Cardiac fibroblast (primary cell): ENCODE results near the gene MYO16.

Experiments used
- DNase-seq, 2 donors: peaks; one replicate each; pipeline versions ENCODE4 v3.0.0 to v3.0.0-alpha.2; 2010; ENCODE audit warnings: low read depth in 2 of 2
- H3K4me3 ChIP-seq, 2 donors: replicated peaks in 1 of 2; 1 replicate in 1 of 2; 2 replicates in 1 of 2; pipeline ENCODE4 v1.5.1; 2011; ENCODE audit warnings: low read depth in 2 of 2, low read length in 2 of 2, mild to moderate bottlenecking in 2 of 2, moderate library complexity in 1 of 2
- TF ChIP-seq, protein P1 (sequence below): IDR thresholded peaks from one replicate; pipeline ENCODE4 v1.5.1; 2011; ENCODE audit warnings: low read depth, mild to moderate bottlenecking, low read length, inconsistent platforms

MYO16 gene

DNA sequence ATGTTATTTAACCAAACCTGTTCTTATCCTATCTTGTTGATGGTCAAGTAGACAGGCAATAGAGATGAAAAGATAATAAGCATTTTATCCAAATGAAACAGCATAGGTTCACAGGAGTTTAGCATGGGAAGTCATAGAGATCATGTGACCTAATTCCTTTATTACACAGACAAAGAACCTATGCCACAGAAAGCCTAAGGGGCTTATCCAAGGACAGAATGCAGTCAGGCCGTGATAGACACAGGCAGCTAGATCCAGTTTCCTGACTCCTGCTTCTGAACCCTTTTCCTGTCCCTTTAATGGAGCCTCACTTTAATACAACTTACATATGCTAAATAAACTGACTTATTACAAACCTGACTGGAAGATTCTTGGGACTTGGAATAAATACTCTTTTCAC is 624.9 kb downstream of the MYO16 start:
- TF ChIP-seq, protein P1, sequence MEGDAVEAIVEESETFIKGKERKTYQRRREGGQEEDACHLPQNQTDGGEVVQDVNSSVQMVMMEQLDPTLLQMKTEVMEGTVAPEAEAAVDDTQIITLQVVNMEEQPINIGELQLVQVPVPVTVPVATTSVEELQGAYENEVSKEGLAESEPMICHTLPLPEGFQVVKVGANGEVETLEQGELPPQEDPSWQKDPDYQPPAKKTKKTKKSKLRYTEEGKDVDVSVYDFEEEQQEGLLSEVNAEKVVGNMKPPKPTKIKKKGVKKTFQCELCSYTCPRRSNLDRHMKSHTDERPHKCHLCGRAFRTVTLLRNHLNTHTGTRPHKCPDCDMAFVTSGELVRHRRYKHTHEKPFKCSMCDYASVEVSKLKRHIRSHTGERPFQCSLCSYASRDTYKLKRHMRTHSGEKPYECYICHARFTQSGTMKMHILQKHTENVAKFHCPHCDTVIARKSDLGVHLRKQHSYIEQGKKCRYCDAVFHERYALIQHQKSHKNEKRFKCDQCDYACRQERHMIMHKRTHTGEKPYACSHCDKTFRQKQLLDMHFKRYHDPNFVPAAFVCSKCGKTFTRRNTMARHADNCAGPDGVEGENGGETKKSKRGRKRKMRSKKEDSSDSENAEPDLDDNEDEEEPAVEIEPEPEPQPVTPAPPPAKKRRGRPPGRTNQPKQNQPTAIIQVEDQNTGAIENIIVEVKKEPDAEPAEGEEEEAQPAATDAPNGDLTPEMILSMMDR = no peak
- DNase-seq = no peak
- H3K4me3 ChIP-seq = no peak overlapping the region

DNA sequence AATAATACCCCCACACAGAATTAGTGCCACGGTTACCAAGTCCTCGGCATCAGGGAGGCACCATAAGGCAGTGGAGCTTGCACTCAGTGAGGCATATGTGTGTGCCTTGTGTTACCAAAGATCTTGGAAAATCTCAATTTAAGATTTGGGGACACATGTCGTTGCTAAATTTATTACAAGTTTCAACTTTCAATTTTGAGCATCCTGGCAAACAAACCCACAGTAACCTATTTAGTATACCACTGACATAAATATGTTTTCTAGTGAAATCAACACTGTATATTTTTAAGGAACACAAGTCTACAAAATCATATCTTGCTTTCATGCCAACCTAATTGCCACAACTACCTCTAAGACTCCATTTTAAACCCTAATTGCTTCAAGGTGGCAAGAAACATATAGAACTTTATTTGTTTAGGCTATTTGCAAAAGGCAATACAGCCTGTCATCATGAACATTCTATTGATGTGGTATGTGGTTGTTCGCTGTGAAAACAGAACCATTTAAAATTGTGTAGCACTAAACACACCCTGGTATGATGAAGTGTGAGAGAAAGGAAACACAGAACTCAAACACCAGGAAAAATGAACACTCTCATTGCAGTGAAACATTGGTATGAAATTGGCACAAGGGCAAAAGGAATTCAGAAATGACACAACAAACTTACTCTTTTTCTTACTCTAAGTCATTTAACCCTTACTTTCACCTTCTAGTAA is 625.9 kb downstream of the MYO16 start:
- no peak overlapping the region for H3K4me3 ChIP-seq
- TF ChIP-seq, protein P1 = no peak
- DNase-seq = no peak

DNA sequence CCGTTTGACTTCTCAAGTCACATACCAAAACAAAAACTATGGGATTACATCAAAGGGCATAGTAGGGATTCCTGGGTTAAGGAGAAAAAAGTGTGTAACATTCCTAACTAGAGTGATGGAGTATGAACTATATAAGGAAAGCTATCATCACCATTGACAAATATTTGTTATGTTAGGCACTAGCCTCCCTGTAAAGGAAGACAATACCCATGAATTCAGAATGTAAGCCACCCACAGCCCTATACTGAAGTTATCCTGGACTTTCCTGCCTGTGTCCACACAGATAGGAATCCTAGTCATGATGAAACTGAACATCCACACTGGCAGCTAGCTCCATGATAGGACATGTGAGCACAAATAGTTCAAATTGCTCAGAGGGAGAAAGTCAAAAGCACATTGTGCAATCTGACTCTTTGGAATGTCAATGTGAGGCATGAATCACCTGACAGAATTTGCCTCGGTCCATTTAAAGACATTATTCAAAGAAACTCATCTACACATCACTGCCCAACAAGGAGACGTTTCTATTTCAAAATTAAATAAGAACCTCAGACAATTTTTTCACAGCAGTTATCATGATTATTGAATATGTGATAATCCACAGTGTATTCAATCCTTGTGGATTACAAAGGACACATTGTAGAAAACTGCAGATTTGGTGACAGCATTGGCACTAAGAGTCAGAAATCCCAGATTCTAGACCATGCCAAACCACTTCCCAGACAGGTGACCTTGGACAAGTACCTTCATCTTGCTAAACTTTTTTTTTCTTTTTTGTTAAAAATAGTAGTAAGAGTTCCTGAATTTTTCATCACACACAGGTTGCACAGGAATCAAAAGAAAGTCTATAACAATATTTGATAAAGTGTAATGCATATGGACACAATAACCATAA is 627.7 kb downstream of the MYO16 start:
- no peak overlapping the region for H3K4me3 ChIP-seq
- peak; percentile 98 to 100 for DNase-seq
- TF ChIP-seq, protein P1 = no peak
